Colon (tissue), 2 donors: ENCODE measurements around the gene ACACA.
"Not testable (repeated sequence)": the region's sequence is repeated elsewhere in the genome, so short reads cannot be mapped to it uniquely, and the experiment has no call there.

Experiments used
- FAIRE-seq: peaks from 2 replicates; lab custom pipeline; 2012; peaks lifted over from hg19 to GRCh38; lab: Jason Lieb, UNC
- donor health status: control.
- donor health status: control.

The ACACA gene

DNA sequence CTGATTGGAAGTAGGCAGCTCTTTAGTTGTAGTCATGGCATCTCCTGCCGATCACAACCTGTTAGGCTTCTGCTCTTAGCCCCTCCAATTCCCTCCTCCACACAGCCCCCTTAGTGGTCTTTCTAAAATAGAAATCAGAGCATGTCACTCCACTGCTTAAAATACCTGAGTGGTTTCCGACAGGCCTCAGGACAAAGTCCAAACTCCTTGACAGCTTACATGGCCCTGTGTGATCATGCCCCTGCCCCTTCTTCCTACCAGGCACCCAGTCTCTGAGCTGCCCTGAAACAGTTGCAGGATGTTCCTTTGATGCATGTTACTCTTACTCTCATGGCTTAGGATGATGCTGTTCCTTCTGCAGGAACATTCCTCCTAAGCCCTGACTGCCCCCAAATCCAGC lies 310.6 kb downstream of the ACACA start:
- no peak for FAIRE-seq

DNA sequence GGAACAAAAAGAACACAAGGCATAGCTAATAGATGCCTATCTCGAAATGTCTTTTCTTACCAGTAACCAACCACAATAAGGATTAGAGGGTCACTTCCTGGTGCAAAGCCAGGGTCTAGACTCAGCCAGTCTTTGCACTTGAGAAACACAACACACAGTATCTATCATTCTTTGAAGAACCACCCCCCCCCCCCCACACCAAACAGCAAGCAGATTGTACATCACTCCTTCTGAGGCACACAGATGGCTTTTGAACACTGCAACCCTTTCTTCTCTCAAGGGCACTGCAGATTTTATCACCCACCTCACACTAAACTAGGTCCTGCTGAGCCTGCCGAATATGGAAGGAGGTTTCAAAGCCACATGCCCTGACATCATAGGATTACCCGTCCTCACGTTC lies 312.2 kb downstream of the ACACA start:
- no peak for FAIRE-seq

DNA sequence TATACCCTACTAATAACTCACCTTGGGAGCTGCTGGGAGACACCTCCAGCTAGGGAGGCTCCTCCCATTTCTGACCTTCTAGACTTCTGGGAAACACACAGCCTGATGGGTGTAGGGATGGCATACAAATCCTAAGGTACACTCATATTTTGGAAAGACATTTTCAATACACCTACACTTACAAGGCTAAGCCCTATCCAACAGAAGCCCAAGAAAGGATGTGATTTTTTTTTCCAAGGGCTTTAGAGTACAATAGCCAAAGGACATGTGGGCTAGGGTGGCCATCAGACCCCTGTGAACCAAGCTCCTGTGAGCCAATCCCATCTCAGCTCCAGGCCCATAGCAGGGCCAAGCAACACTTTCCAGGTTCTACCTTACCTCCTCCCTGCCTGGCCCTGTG lies 313.9 kb downstream of the ACACA start:
- no peak for FAIRE-seq

DNA sequence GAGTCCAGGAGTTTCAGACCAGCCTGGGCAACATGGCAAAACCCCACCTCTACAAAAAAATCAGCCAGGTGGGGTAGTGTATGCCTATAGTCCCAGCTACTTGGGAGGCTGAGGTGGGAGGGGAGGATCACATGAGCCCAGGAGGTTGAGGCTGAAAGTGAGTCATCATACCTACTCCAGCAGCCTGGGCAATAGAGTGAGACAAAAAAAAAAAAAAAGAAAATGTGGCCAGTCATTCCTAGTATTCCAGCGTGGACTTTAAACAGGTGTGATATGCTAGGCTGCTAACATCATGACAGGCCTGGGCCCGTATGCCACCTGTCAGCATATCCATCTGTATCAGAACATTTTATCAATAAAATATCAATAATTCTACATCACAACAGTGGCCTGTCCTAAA lies 314.6 kb downstream of the ACACA start:
- FAIRE-seq = no peak

GRCh38 chr17:37090941-37091340 lies 315.7 kb downstream of the ACACA start:
- no peak for FAIRE-seq

GRCh38 chr17:37089956-37090355 lies 316.7 kb downstream of the ACACA start:
- FAIRE-seq = no peak

GRCh38 chr17:37088913-37089312 lies 317.7 kb downstream of the ACACA start:
- no peak for FAIRE-seq

DNA sequence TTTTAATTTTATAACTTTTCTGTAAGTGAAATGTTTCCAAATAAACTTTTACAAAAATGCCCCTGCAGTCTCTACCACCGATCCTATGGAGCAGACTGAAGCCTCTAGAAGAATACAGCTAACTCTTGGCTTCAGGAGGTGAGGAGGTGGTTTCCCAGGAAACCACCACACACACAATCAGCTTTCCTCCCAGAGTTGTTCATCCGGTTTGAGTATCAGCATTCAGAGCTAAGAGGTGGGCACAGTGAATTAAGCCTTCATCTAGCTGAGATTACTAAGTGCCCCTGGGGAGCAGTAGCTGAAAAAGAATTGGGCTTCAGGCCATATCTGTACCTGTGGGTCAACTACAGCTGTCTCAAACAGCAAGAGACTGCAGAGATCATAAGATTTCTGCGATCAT lies 318.2 kb downstream of the ACACA start:
- no peak for FAIRE-seq

DNA sequence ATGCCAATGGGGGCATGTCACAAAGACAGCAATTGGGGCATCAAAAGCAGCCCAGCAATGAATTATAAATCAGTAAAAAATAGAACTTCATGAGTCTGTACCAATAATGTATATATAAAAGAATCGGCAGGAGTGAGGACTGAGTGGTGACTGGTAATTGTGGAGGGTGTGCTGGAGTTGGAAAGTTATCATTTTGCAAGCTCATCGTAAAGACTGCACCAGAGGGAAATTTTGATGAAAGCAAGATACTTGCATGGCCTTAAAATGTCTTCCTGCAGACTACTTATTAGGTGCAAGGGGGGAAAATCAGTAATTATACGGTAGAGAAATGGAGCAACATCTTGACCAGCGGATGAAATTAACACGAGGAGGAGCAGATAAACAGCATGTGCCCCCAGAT lies 319.0 kb downstream of the ACACA start:
- FAIRE-seq = no peak

DNA sequence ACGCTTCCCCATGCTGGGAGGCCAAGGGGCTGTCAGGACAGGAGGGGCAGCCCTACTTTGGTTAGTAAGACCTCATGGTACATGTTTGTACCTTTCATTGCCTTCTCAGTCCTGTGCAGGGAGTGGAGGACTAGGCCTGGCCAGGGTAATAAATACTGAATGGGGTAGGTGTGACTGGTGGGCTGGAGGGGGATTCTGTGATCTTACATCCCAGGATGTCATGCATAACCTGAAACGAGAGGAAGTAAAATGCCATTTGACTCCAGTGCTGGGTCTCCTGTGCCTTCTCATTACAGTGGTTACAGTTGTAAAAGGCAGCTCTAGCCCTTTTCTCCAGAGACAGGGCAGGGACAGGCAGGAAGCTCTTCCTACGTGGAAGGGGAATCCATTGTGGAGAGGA lies 319.7 kb downstream of the ACACA start:
- no peak for FAIRE-seq

GRCh38 chr17:37086334-37086733 lies 320.3 kb downstream of the ACACA start:
- no peak for FAIRE-seq

DNA sequence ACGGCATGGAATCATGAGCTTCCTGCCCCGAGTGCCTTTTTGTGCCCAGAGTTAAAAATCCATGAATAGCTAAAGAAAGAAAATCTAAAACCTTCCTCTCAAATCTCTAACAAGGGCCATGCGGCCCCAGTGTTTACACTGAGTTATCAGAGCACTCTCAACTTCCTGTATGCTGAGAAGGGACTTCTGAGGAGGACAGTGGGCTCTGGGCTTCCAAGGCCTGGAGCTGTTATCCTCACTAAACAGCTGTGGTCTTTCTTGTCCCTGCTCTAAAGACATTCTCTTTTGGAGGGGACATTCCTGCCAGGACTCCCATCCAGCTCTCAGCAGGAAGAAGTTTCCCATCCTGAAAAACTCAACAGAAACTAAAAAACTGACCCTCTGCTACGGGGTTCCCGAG lies 322.3 kb downstream of the ACACA start:
- no peak for FAIRE-seq

GRCh38 chr17:37083456-37083855 lies 323.2 kb downstream of the ACACA start:
- FAIRE-seq = no peak

- FAIRE-seq = no peak
These were observed 323.7 kb downstream of the ACACA start for GRCh38 chr17:37082985-37083384.

DNA sequence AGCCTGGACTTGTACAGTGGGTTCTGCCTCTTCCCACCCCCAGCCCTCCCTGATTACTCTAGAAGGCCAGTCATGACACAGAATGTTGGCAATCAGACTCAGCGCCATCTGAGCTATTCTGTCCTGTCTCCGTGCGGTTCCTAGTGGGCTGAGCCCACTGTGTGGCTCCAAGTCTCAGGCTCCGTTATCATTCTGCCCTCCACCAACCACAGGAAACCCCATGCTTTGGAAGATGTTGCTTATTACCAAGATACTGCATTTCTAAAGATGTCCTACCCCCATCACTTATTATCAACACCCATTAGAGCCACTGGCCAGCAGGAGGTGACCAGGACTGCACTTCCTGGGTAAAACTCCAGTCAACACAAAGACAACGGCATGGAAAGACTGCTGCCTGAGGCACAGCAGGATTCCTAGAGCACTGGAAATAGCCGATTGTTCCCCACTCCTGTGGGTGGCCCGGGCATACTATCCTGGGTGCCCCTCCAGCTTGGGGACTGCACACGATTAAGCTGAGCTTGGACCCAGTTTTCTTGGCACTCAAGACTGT lies 324.2 kb downstream of the ACACA start:
- no peak for FAIRE-seq

- FAIRE-seq = no peak
These were observed 325.3 kb downstream of the ACACA start for GRCh38 chr17:37081287-37081686.

GRCh38 chr17:37079735-37080134 lies 326.9 kb downstream of the ACACA start:
- FAIRE-seq = no peak

DNA sequence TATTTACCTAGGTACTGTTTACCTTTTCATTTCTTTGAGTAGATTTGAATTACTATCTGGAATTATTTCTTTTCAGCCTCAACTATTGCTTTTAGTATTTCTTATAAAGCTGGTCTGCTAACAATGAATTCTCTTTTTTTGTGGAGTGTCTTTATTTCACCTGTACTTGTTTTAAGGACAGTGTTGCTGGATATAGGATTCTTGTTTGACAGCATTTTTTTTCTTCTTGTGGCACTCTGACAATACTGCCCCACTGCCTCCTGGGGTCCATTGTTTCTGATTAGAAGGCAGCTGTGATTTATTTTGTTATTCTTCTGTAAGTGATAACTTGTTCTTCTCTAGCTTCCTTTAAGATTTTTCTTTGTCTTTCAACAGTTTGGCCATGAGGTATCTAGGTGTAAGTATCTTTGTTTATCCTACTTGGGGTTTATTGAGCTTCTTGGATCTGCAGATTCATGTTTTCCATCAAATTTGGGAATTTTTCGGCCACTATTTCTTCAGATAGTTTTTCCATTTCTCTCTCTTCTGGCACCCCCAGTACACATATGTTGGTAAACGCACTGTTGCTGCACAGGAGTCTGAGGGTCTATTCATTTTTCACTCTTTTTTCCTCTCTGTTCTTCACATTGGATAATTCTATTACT lies 327.4 kb downstream of the ACACA start:
- no peak for FAIRE-seq

GRCh38 chr17:37073464-37073863 lies 333.2 kb downstream of the ACACA start:
- not testable (repeated sequence) for FAIRE-seq

DNA sequence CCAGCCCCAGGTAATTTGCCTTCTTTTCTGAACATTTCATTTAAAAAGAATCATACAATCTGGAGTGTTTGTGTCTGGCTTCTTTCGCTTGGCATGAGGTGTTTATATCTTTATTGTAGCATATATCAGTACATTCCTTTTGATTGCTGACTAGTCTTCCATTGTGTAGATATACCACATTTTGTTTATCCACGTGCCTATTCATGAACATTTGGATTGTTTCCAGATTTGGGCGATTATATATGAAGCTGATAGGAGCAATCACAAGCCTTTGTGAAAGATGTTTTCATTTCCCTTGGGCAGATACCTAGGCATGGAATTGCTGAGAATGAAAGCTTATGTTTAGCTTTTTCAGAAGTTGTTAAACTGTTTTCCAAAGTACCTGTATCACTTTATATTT lies 337.5 kb downstream of the ACACA start:
- FAIRE-seq = no peak

- FAIRE-seq = no peak
These were observed 338.4 kb downstream of the ACACA start for GRCh38 chr17:37068266-37068665.

- no peak for FAIRE-seq
These were observed 339.0 kb downstream of the ACACA start for GRCh38 chr17:37067555-37068111.

- no peak for FAIRE-seq
These were observed 340.0 kb downstream of the ACACA start for GRCh38 chr17:37066322-37067255.
